Measurements from ENCODE around the gene SLC6A6.

SLC6A6 gene

DNA sequence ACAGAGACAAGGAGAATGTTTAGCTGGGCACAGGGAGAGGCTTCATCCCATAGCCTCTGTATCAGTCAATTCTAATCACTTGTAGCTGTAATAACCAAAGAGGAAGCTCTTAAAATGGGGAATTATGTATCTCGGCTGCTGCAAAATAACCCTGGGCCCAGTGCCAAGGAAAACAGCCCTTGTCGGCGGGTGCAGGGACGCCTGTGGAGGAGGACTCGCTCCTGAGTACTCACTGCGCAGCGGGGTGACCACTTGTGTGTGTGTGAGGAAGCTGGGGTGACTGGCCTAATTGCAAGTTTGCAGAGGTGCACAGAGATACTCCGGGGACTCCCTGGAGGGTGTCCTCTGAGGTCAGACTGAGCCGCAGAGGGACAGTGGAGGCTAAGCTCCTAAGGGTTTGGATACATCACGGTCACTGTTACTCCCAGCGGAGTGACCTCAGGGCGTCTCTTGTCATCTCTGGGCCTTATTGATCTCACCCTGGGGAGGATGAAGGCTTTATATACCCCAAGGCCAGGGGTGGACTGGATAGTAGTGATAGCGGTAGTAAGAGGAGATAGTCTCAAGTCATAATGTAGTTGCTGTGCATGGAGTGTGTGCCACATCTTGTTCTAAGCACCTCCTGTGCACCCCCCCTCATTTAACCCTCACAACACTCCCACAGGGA is 37.2 kb downstream of the SLC6A6 start:
- DNase-seq = peak; percentile 94

DNA sequence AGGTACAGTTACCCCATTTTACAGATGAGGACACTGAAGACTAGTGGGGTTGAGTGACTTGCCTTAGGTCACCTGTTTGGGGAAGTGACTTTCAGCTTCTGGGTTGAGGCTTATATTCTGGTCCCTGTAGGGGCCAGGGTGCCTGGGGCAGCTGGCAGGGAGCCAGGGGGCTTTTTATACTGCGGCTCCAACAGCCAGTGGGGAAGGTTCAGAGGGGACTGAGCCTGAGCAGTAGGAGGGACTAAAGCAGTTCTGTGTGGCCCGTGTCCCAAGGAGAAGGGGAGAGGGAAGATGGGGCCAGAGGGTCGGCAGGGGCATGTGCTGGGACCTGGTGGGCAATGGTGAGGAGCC is 37.7 kb downstream of the SLC6A6 start:
- no peak for DNase-seq

DNA sequence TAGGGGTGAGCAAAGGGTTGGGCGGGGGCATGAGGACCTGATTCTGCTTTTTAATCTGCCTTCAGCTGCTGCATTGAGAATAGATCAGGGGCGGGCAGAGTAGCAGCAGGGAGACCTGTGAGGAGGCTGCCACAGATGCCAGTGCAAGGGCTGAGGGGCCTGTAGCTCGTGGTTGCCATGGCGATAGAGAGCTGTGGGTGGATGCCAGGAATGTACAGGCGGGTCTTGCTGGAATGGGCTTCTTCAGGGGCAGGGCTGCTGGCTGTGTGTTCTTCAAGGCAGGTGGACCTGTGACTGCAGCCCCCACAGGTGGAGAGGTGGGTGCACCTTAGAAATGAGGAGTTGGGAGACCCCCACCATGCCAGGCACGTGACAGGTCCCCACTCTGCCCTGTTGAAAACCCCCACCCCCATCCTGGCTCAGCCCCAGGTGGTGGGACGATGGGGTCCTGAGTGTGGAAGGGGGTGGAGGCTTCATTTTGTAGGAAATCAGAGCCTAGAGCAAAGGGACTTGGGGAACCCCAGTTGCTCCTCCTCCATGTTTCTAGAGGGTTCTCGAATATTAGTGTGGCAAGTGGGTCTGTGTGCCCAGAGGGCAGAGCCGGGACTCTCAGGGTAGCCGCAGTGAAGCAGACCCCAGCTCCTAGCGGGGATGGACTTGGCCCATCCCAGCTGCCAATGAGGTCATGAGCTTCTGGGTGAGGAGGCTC is 38.3 kb downstream of the SLC6A6 start:
- no peak for DNase-seq

DNA sequence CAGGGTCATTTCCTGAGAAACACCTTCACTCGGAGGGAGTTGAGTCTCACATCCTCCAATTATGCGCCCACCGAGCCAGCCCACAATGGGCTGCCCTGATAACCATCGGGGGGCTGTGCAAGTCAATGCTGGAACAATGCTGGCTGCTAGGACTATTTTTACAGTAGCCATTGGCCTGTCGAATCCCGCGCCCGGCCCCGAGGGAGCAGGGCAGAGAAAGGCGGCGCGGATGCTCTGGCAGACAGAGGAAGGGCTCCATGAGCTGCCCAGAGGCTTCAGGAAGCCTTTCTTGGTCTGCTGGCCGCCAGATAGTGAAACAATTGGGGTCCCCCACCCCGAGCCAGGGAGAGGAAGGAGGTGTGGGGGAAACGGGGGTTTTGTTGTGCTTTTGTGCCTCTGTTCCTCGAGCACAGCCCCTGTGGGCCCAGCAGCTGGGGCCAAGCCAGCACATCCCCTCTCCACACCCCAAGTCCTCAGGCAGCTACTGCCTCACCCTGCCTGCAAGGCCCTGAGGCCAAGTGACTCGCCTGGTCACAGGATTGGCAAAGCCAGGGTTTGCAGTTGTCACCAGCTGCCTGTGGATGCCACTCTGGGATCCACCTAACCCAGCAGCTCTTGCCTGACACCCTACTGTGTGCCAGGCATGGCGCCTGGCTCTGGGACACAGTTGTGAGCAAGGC is 39.0 kb downstream of the SLC6A6 start:
- DNase-seq = no peak

DNA sequence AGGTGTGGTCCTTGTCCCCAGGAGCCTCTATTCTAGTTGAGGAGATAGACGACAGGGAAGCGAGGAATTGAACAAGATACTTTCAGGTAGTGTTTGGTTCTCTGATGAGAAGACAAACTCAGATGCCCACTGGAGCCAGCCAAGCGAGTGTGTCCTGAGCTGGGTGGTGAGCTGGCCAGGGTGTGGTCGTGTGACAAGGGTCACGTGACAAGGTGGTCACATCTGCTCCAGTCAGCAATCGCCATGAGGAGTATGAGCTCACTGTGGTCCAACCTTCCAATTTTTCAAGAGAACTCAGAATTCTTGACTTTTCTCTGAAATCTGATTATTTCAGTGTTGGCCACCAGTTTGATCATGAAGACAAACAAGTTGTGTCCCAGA is 39.5 kb downstream of the SLC6A6 start:
- no peak for DNase-seq

DNA sequence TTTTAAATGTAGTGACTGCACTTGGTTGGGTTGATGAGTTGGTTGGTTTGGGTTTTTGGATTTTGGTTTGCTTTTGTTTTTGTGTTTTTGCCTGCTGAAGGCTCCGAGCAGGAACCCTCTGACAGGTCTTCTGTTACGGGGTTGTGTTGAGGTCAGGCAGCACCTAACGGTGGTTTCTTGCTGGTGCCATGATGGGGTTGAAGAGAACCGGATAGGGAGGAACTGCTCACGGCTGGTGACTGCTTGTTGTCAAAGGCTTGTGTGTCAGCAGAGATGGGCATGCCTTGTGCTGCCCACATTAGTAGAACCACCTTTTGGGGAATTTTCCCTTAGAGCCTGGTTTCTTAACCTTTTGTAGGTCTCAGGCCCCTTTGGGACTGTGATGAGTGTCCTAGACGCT is 42.0 kb downstream of the SLC6A6 start:
- DNase-seq = no peak

DNA sequence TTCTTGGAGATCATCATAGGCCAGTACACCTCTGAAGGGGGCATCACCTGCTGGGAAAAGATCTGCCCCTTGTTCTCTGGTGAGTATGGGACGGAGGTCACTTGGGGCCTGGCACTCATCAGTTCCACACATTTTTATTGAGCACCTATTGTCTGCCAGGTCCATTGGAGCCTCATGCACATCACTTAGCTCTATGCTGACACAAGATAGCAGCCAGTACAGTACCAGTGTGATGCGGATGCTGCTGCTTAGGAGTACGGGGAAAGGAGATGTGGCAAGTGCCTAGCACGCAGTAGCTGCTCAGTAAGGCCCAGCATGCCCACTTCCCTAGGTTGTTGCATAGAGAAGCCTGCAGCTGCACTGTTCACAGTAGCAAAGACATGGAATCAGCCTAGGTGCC is 43.4 kb downstream of the SLC6A6 start:
- DNase-seq = no peak

DNA sequence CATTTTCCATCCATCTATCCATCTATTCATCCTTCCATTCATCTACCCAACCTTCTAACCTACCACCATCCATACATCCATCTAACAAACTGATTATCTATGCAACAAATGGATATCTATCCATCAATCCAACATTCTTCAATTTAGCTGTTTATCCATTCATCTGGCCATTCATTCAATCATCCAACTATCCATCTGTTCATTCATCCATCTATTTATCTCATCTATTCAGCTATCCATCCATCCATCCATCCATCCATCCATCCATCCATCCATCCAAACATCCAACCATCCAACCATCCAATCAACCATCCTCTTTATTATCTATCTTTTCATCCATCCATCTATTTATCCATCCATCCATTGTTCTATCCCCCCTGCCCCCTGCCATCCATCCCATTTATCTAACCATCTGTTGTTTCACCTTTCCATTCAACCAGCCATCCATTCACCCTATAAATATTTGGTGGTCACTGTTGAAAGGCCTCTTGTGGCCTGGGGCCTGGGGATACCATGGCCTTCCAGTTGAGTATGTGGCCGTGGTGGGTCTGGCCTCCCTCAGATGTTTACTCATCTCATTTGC is 44.7 kb downstream of the SLC6A6 start:
- no peak for DNase-seq

DNA sequence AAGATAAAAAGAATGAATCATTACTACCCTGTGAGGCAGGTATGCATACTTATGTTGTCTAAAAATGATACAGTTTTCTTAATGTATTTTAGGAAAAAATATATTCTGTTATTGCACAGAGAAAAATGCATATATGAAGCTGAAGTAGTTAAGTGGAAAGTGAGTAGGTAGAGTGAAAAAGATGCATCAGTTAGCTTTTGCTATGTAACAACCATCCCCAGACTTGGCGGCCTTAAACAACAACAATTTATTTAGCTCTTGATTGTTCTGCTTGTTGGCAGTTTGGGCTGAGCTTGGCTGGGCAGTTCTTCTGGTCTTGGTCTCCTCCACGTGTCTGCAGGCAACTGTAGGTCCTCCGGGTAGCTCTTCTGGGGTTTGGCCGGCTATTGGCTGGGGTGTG is 45.7 kb downstream of the SLC6A6 start:
- no peak for DNase-seq

DNA sequence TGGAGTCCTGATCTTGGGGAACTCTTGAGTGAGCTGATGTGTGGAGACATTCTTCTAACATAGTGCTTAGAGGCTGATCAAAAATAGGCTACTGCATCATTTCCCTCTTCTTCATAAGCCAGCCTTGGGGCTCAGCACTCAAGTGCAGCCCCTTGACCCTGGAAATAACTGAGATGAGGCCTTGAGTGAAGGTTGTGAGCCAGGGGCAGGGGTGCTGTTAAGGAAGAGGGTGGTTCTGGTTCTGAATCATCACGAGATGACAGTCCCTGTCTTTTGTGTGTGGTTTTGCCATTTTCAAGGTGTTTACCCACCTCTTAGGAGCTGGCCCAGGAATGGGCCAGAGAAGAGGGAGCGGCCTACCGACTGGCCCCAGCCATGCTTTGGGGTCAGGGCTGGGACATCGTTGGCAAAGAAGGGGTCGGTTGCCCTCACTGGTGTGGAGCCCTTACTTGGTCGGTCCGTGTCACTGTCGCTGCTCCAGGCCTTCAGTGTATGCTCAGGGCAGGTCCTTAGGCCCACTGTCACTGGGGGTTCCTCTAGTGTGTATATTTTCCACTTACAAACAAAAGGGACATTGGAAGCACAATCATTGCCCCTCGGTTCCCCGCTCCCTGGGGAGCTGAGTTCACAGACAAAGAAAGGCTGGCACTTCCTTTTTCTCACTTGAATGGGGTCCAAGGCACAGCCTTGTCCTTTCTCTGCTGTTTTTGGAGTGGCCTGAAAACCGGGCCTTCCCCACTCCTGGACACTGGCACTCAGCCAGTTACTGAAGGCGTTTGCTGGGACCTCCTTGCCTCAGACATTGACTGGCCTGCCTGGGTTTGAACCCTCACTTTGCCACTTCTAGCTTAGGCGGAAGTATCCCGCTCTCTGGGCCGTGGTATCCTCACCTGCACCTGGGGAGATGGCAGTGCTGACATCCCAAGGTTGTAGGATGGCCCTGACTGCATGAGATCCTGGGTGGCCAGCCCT is 46.6 kb downstream of the SLC6A6 start:
- DNase-seq = no peak

DNA sequence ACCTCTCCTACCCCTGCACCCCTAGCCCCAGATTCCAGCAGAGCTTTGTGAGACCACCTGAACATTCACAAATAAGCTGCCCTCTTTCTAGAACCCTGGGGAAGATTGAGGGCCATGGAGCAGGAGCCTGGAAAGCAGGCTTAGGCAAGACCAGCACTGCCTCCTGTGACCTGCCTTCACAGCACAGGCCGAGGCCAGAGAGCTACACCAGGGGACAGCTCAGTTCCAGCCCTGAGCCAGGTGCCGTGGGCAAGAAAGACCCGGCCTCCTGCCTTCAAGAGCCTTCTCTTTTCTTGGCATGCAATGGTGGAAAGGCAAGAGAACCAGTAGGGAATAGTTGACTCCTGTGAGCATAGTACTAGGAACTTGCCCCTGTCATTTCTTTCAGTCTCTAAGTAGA is 48.1 kb downstream of the SLC6A6 start:
- DNase-seq = no peak

DNA sequence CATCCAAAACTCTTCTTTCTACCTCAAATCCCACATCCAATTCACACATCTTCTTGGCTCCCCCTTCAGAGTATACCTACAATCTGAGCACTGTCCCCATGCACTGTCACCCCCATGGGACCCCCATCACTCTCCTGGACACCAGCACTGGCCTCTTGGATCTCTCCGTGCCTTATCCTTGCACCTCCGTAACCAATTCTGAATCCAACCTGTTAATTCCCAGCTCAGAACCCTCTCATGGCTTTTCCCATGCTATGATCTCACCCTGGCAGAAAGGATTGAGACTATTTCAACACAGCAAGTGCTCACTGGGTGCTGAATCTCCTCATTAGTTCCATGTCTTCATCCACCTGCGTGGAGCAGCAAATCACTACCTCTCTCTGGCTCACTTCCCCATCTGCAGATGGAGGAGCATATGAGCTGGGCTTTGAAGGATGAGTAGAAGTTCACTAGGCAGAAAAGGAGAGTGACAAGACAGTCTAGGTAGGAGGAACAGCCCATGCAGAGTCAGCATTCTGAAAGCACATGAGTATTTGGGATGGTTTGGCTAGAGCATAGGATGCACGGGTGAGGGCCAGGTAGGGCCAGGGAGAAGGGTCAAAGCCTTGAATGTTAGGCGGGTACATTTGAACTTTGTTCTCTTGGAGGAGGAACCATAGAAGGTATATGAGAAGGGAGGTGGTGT is 48.7 kb downstream of the SLC6A6 start:
- no peak for DNase-seq

DNA sequence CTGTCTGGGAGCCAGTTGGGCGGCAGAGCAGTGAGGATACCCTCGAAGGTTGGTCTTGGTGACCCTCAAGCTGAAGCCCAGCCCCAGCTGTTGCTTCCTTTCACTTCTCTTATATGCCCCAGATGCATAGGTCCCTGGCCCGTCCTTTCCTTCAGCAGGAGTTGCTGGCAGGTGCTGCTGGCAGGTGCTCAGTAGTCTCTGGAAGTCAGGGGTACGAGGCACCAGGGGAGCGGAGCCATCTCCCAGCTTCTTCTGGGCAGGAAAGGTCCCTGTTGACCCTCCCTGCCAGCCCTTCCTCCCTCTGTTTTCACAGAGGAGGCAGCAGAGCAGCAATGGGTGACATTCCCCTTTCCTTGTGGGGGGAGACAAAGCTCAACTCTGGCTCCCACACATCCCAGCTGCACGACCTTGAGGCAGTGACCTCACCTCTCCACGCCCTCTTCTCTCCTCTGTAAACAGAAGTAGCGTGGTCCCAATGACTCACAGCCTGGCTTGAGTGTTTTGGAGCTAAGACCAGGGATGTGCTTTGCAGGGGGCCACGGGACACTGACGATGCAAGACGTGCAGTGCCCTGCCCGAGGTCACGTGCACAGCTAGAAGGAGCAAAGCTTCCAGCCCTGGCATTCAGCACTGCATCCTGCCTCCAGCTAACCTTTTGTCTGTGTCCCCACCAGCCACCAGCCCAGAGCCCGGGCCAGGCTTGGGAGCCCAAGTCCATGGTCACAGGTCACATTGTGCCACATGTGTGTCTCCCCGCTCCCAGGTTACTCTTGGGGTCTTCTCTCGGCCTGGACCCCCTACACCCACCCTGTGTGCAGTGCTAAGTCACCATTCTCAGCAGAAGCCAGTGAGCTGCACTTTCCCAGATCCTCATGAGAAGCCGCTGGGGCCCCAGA is 49.7 kb downstream of the SLC6A6 start:
- no peak for DNase-seq

DNA sequence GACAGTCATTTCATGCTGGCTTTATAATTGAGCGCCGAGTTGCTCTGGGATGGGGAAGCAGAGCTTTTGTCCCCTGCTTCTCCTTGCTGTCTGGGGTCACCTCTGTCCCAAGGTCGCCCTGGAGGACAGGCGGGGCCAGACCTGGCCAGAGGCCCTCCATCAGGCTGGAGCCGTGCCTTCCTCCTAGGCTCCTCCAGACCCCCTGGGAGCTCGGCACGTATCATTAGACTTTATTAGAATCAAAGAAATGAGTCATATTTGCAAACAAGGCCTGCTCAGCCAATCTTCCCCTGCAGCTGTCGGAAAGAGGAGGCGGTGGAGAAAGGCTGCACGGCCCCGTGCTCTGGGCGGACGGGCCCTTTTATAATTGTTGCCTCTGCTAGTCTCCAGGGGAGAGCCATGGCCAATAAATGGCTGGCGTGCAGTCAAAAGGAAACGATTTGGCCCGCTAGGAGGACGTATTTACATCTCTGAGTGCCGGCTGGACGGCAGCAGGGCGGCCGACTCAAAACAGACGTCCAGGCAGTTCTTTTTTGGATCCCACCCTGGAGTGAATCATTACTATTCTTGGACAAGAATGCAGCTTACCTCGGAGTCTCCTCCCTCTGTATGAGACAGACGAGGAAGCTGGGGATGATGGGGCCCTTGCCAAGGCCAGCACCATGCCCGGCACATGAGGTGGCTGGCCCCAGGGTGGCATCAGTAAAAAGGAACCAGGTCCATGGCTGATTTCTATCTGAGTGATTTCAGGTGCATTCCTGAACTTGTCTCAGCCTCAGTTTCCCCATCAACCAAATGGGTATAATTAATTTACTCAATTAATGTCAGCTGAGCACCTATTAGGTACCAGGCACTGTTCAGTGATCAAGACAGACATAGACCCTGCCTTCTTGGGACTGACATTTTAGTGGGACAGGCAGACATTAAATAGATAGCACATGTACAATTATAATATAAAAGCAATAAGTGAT is 50.6 kb downstream of the SLC6A6 start:
- peak; percentile 90 for DNase-seq

DNA sequence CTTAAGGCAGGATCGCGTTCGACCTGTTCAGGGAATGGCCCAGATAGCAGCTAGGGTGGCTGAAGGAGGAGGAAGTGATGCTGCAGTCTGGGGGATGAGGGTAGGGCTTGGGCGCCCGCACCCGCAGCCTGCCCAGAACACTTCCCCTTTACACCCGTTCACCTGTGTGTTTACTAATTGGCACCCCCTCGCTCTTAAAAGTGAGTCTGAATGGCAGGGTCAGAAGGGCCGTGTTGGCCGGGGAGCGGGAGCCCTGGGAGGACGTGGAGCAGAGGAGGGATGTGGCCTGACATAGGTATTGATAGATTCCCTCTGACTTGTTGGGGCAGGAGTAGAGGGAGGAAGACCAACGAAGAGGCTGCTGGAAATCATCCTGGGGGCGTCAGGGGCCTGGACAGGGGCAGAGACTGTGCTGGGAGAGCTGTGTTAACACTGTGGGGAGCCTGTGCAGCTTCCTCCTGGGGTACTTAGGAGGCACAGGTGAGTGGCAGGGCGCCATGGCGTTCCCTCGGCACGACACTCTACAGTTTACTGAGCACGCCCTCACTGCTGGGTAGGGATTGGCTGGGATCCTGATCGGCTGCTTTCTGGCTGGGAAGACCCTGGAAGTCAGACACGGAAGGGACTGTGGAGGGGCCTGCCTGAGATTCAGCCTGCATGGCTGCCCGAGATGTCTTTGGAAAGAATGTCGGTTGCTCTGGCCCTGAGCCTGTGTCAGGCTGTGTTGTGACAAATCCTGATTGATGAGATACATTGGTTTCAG is 51.7 kb downstream of the SLC6A6 start:
- DNase-seq = no peak

DNA sequence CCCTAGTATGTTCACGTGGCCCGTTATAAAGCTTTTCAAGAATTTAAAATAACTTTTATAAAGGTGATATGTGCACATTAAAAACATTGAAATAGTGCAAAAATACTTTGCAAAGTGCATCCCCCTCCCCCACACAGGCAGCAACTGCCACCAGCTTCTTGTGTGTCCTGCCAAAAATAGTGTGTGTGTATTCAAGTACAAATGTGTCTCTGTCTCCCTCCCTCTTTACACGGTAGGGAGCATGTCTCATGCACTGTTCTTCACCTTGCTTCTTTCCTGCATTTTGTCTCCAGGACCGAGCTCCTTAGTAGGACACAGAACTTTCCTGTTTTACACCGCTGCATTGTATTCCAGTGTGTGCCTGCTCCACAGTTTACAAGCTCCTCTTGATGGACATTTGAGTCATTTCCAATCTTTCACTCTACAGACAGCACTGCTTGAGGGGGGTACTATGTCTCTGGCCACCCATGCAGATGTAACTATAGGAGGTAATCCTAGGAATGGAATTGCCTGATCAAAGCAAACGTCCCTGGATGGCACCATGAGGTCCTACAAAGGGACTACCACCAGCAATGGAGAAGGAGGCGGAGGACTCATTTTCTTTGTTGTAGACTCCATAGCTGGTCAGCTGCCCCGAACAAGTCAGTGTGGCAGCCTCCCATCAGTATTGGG is 52.4 kb downstream of the SLC6A6 start:
- DNase-seq = no peak

DNA sequence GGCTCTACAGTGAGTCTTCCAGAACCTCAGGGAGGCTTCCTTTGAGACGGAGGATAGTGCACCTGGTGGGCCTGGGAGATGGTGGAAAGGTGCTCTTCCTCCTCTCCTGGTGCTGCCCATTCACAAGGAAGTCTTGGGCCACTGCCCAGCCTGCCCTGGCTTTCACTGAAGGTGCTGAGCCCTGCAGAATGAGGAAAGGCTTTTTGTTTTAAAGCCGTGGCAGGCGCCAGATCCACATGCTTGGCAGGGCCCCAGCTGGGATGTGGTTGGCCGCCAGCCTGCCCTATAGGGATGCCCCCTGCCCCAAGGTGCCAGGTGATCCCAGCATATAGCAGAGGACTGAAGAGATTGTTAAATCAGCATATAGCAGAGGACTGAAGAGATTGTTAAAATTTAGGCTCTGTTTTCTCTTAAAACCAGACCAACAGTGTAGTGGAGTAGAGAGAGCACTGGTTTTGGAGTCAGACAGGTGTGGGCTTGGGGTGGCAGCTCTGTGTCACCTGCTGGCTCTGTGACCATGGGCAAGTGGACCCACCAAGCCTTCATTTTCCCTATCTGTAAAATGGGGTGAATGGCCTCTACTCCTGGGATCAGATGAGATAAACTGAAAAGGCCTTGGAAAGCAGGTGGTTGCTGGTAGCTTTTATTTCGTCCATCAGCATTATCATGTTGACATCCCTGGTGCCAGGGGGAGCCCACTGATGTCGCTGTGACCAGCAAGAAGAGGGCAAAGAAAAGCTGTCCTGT is 53.3 kb downstream of the SLC6A6 start:
- peak; percentile 84 for DNase-seq

DNA sequence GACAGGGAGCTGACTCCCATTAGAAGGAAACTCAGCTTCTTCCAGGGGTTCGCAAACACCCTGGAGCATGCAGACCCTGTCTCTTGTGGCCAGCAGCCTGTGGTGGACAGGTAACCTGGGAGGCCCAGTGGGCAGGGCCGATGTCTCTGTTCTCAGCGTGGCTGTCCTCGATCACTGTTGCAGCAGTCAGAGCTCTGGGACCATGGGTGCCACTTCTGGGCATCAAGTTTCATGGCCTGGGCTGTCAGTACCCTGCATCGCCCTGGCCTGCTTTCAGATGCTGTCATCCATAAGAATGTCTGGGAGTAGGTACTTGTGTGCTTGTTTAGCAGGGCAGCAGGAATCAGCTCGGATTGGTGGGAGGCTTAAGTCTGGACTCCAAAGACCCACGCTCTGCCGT is 54.4 kb downstream of the SLC6A6 start:
- DNase-seq = no peak

All from NCI-H2029 treated with DMSO at 0.1 percent for 48 hours (cell line).